Astrocyte of the cerebellum (primary cell): ENCODE results near the gene RPS6KA2.
"Not testable (repeated sequence)": the region's sequence is repeated elsewhere in the genome, so short reads cannot be mapped to it uniquely, and the experiment has no call there.

Experiments used
- DNase-seq: peaks from one replicate; pipeline ENCODE4 v3.0.0-alpha.2; 2011; ENCODE audit warnings: low read depth
- H3K4me3 ChIP-seq: 2 replicates; pipeline ENCODE4 v1.5.1; 2011; ENCODE audit warnings: mild to moderate bottlenecking, low read depth, low read length, moderate library complexity
- CTCF ChIP-seq: IDR thresholded peaks from 2 replicates; pipeline ENCODE4 v1.5.1; 2012; ENCODE audit warnings: low read length, low read depth, moderate library complexity, mild to moderate bottlenecking; ENCODE audit errors: missing control alignments
- in situ Hi-C: cut with HindIII; loops from 2 replicates; pipeline ENCODE4 v1.10.0; 2017; ENCODE audit warnings: low sequenced_read_pairs

The RPS6KA2 gene

GRCh38 chr6:166543603-166544295 is 83.3 kb downstream of the RPS6KA2 start:
- H3K4me3 ChIP-seq = no peak overlapping the region
- in situ Hi-C loops = no loop called here
- TF ChIP-seq CTCF = no peak
- no peak for DNase-seq

- no peak for DNase-seq
- no peak overlapping the region for H3K4me3 ChIP-seq
- TF ChIP-seq CTCF = no peak
Observed at GRCh38 chr6:166542580-166542912, 84.5 kb downstream of the RPS6KA2 start.

GRCh38 chr6:166541876-166542579 is 85.0 kb downstream of the RPS6KA2 start:
- DNase-seq = no peak
- in situ Hi-C loops = no loop called here
- no peak overlapping the region for H3K4me3 ChIP-seq
- no peak for TF ChIP-seq CTCF

More at GRCh38 chr6:166542580-166542912, 84.5 kb downstream of the RPS6KA2 start:
- in situ Hi-C loops = no loop called here

- H3K4me3 ChIP-seq = no peak overlapping the region
- TF ChIP-seq CTCF = no peak
- in situ Hi-C loops = no loop called here
- no peak for DNase-seq
Observed at GRCh38 chr6:166541366-166541765, 85.7 kb downstream of the RPS6KA2 start.

- in situ Hi-C loops = no loop called here
- DNase-seq = no peak
- TF ChIP-seq CTCF = no peak
- no peak overlapping the region for H3K4me3 ChIP-seq
Observed at GRCh38 chr6:166540631-166541331, 86.3 kb downstream of the RPS6KA2 start.

- no peak overlapping the region for H3K4me3 ChIP-seq
- no peak for TF ChIP-seq CTCF
- in situ Hi-C loops = no loop called here
- DNase-seq = no peak
Observed at GRCh38 chr6:166539543-166539942, 87.5 kb downstream of the RPS6KA2 start.

GRCh38 chr6:166539011-166539385 is 88.1 kb downstream of the RPS6KA2 start:
- DNase-seq = not testable (repeated sequence)

More at GRCh38 chr6:166539011-166539385, 88.1 kb downstream of the RPS6KA2 start:
- in situ Hi-C loops, H3K4me3 ChIP-seq: not testable (repeated sequence)
